D721Med (cell line): ENCODE data around the gene ALDH1A3.

Experiments used
- DNase-seq: peaks from one replicate; pipeline ENCODE4 v3.0.0; 2011; ENCODE audit warnings: low spot score; ENCODE audit not compliant: insufficient read length
- FAIRE-seq: peaks from 2 replicates; lab custom pipeline; 2011; peaks lifted over from hg19 to GRCh38; lab: Jason Lieb, UNC
- CTCF ChIP-seq: IDR thresholded peaks from 2 replicates; pipeline ENCODE4 v1.5.1; 2012; ENCODE audit warnings: mild to moderate bottlenecking, control low read depth; ENCODE audit not compliant: insufficient read depth; ENCODE audit errors: missing control alignments

The ALDH1A3 gene

GRCh38 chr15:100885811-100886210 is 6.2 kb downstream of the ALDH1A3 start:
- FAIRE-seq (no peak), DNase-seq (no peak)
- TF ChIP-seq CTCF: no peak

GRCh38 chr15:100887211-100887913 is 7.7 kb downstream of the ALDH1A3 start:
- DNase-seq (no peak), FAIRE-seq (no peak)

GRCh38 chr15:100889385-100890050 is 9.9 kb downstream of the ALDH1A3 start:
- no peak for FAIRE-seq
- no peak for DNase-seq
- no peak for TF ChIP-seq CTCF

More at GRCh38 chr15:100887211-100887913, 7.7 kb downstream of the ALDH1A3 start:
- TF ChIP-seq CTCF: no peak

GRCh38 chr15:100890051-100890720 is 10.6 kb downstream of the ALDH1A3 start:
- FAIRE-seq (no peak), DNase-seq (no peak)
- no peak for TF ChIP-seq CTCF

GRCh38 chr15:100890850-100891249 is 11.2 kb downstream of the ALDH1A3 start:
- FAIRE-seq (no peak), DNase-seq (no peak)
- TF ChIP-seq CTCF: no peak

GRCh38 chr15:100891307-100892012 is 11.8 kb downstream of the ALDH1A3 start:
- FAIRE-seq (no peak), DNase-seq (no peak)
- TF ChIP-seq CTCF: no peak
